T-helper 2 cell treated with Interferon-gamma antibody and Interleukin-4, amounts not matched to agents 5 μg/mL and 100 μg/mL, for 36 hours (primary cell): ENCODE measurements around the gene GOLGB1.
"Not testable (repeated sequence)": the region's sequence is repeated elsewhere in the genome, so short reads cannot be mapped to it uniquely, and the experiment has no call there.

Experiments used
- DNase-seq: peaks from one replicate; pipeline ENCODE4 v3.0.0; 2021; ENCODE audit warnings: low spot score
- H3K27ac Mint-ChIP-seq: one replicate; pipeline ENCODE4 v1.8.0; 2021; ENCODE audit warnings: mild to moderate bottlenecking, mixed read lengths
- H3K27me3 Mint-ChIP-seq: one replicate; pipeline ENCODE4 v1.8.0; 2021; ENCODE audit warnings: low read depth, mixed read lengths
- H3K36me3 Mint-ChIP-seq: one replicate; pipeline ENCODE4 v1.8.0; 2021; ENCODE audit warnings: low read depth, mixed read lengths
- H3K4me1 Mint-ChIP-seq: one replicate; pipeline ENCODE4 v1.8.0; 2021; ENCODE audit warnings: low read depth, mixed read lengths
- H3K4me3 Mint-ChIP-seq: one replicate; pipeline ENCODE4 v1.8.0; 2022; ENCODE audit warnings: mild to moderate bottlenecking, moderate library complexity, mixed read lengths
- H3K9me3 Mint-ChIP-seq: one replicate; pipeline ENCODE4 v1.8.0; 2021; ENCODE audit warnings: mixed read lengths

Gene GOLGB1

DNA sequence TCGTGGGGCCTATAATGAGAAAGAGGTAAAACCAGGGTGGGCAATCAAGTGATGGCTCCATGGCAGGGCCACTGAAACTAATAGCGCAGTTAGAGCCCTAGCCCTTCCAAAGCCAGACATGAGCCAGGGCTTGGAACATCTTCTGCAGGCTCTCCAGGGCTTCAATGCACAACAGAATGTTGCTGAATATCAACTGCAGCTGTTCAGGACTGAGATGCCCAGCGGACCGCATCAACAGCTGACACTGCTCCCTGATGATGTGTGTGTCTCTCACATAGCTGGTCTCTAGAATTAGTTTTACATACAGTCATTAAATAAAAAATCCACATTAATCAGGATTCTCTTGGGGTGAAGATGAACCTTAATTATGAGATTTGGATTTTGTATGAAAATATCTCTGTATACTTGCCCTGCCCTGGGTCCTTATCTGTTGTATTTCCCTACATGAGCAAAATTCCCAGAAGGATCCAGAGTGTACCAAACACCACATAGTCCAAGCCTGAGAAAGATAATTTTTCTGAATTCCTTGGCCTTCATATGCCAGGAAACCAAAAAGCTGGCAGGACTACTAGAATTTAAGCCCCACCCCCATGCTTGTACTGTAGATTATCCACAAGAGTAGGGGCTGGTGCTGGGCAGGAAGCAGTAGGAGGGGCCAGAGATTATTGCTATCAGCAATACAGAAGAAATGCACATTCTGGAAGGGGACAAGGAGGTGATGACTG is 7.7 kb upstream of the GOLGB1 start:
- peaks cover 38% of the 10 kb centered on the region for H3K27me3 Mint-ChIP-seq
- no peaks in the 10 kb centered on the region for H3K36me3 Mint-ChIP-seq
- H3K9me3 Mint-ChIP-seq = no peaks in the 10 kb centered on the region
- H3K4me1 Mint-ChIP-seq = no peaks in the 10 kb centered on the region
- DNase-seq = no peak
- H3K4me3 Mint-ChIP-seq = no peak overlapping the region
- no peak overlapping the region for H3K27ac Mint-ChIP-seq

DNA sequence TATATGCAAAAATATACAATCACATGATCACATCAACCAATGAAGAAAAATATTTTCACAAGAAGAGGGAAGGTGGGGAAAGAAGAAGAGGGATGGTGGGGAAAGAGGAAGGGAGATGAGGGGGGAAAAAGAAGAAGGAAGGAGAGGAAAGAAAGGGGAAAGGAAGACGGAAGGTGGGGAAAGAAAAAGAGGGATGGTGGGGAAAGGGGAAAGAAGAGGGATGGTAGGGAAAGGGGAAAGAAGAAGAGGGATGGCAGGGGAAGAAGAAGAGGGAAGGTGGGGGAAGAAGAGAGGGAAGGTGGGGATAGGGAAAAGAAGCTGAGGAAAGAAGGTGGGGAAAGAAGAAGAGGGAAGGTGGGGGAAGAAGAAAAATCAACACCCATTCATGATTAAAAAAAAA is 3.2 kb upstream of the GOLGB1 start:
- DNase-seq = no peak
- no peak overlapping the region for H3K4me3 Mint-ChIP-seq
- no peaks in the 10 kb centered on the region for H3K9me3 Mint-ChIP-seq
- no peak overlapping the region for H3K27ac Mint-ChIP-seq
- no peaks in the 10 kb centered on the region for H3K36me3 Mint-ChIP-seq
- peaks cover 33% of the 10 kb centered on the region for H3K27me3 Mint-ChIP-seq
- peaks cover 5% of the 10 kb centered on the region for H3K4me1 Mint-ChIP-seq

DNA sequence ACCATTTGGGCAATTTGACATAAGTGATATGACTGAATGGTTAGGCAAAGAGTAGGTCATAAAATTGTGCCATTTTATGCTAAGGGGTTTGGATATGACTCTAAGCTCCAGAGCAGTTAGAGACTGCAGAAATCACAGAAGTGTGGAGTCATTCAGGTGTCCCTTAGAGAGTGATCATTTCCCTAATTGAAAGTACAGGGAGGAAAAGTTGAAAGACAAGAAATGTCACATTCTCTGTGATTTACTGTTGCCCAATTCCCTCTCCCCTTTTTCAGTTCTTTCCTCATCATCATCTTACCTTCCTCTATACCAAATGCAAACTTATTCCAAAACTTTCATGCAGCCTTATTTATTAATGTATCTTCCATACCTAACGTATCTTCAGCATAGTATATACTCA is 2.7 kb upstream of the GOLGB1 start:
- Mint-ChIP-seq H3K27ac (no peak overlapping the region), H3K36me3 (no peaks in the 10 kb centered on the region), H3K4me1 (peaks cover 9% of the 10 kb centered on the region), H3K4me3 (no peak overlapping the region), H3K9me3 (no peaks in the 10 kb centered on the region), H3K27me3 (peaks cover 32% of the 10 kb centered on the region)
- DNase-seq = no peak

DNA sequence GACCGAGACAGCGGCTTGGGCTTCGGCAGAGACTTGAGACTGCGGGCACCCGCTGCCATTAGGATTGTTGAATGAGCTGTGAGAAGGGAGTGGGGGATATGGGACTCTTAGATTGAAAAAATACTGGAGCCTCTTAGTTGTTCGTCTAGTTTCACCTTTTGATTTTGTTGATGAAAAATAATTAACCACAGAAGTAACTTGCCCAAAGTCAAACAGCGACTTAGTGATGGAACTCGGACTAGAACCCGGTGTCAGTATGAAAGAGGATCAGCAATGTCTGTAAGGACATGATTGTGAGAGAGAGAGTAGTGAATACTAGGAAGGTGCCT is 510 bp upstream of the GOLGB1 start:
- Mint-ChIP-seq H3K27me3 (peaks cover 22% of the 10 kb centered on the region), H3K4me1 (peaks cover 9% of the 10 kb centered on the region), H3K27ac (no peak overlapping the region), H3K36me3 (no peaks in the 10 kb centered on the region), H3K9me3 (no peaks in the 10 kb centered on the region), H3K4me3 (no peak overlapping the region)
- no peak for DNase-seq

DNA sequence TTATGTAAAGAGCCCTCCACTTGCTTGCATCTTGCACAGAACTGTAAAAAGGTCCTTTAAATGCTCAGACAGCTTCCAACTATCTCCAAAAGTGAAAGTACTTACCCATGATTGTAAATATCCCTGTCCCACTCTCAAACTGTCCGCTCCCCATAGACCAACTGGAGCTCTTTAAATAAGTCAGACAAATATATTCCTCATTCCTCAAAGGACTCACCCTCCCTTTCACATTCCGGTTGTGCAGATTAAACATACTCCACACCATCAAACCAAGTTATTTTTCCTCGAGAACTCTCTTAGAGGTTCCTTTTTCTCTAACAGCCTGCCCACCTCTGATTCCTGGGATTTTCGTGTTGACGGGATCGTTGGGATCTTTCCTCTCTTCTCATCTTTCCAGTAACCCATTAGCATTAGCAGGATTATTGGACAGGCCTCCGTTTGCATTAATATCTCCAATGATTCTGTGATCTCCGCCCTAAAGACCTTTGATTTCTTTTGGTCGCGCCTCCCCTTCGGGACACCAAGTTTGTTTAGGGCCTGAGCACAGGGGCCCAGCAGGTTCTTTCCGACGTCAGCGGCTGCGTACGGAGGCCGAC is 763 bp downstream of the GOLGB1 start:
- peaks cover 15% of the 10 kb centered on the region for H3K27me3 Mint-ChIP-seq
- no peak overlapping the region for H3K27ac Mint-ChIP-seq
- H3K9me3 Mint-ChIP-seq = no peaks in the 10 kb centered on the region
- no peaks in the 10 kb centered on the region for H3K36me3 Mint-ChIP-seq
- H3K4me1 Mint-ChIP-seq = peaks cover 9% of the 10 kb centered on the region
- no peak overlapping the region for H3K4me3 Mint-ChIP-seq
- no peak for DNase-seq

DNA sequence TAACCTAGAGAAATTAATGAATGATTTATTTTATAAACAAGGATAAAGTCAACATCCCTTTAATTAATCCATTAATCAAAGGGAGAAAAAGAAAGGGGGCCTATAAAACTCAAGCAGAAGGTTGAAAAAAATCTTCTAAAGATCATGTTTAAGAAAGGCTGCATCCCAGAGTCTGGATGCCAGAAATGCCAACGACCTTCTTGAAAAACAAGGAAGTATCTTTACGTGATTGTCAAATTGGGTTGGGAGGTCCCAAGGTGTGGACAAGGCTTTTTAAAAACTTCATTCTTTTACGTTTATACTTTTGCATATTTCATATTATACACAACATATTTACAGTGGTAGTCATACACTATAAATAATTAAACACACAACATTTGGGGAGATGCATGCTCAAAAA is 1.6 kb downstream of the GOLGB1 start:
- Mint-ChIP-seq H3K4me3 (no peak overlapping the region), H3K4me1 (peaks cover 9% of the 10 kb centered on the region), H3K27ac (no peak overlapping the region), H3K36me3 (peaks cover 4% of the 10 kb centered on the region), H3K27me3 (peaks cover 13% of the 10 kb centered on the region), H3K9me3 (no peaks in the 10 kb centered on the region)
- DNase-seq = no peak

DNA sequence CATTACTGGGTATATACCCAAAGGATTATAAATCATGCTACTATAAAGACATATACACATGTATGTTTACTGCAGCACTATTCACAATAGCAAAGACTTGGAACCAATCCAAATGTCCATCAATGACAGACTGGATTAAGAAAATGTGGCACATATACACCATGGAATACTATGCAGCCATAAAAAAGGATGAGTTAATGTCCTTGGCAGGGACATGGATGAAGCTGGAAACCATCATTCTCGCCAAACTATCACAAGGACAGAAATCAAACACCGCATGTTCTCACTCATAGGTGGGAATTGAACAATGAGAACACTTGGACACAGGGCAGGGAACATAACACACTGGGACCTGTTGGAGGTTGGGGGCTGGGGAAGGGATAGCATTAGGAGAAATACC is 6.4 kb downstream of the GOLGB1 start:
- H3K27ac Mint-ChIP-seq, H3K4me3 Mint-ChIP-seq, H3K9me3 Mint-ChIP-seq, H3K27me3 Mint-ChIP-seq, DNase-seq: not testable (repeated sequence)
- Mint-ChIP-seq H3K36me3 (peaks cover 29% of the 10 kb centered on the region), H3K4me1 (peaks cover 11% of the 10 kb centered on the region)

DNA sequence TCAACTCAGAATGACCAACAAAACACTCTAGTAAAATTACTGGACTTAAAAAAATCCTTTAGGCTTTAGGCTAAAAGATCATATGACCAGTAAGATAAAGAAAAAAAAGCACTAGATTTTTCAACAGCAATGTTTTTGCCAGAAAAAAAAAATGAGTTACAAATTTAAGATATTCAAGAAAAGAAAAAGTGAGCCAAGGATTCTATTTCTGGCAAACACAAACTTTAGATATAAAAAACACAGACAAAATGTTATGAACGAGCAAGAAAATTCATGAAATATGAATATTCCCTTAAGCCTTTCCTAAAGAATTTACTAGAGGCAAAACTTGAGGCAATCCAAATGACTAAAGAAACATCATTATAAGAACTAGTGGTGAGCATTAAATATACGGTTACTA is 8.6 kb downstream of the GOLGB1 start:
- Mint-ChIP-seq H3K4me3 (no peak overlapping the region), H3K4me1 (peaks cover 12% of the 10 kb centered on the region), H3K27me3 (no peaks in the 10 kb centered on the region), H3K9me3 (no peaks in the 10 kb centered on the region), H3K27ac (no peak overlapping the region), H3K36me3 (peaks cover 33% of the 10 kb centered on the region)
- DNase-seq = no peak

DNA sequence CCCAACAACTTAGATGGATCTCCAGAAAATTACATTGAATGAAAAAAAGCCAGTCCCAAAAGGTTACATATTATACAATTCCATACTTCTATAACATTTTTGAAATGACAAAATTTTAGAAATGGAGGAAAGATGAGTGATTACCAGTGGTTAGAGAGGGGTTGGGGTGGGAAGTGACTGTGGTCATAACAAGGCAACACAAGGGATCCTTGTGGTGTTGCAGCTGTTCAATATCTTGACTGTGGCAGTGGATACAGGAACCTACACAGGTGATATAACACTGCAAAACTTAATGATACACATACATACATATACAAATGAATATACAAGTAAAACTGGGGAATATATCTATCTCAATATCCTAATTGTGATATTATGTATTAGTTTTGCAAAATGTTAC is 9.6 kb downstream of the GOLGB1 start:
- Mint-ChIP-seq H3K27me3 (no peaks in the 10 kb centered on the region), H3K4me3 (no peak overlapping the region), H3K36me3 (peaks cover 33% of the 10 kb centered on the region), H3K4me1 (peaks cover 20% of the 10 kb centered on the region), H3K27ac (no peak overlapping the region), H3K9me3 (no peaks in the 10 kb centered on the region)
- DNase-seq = no peak

DNA sequence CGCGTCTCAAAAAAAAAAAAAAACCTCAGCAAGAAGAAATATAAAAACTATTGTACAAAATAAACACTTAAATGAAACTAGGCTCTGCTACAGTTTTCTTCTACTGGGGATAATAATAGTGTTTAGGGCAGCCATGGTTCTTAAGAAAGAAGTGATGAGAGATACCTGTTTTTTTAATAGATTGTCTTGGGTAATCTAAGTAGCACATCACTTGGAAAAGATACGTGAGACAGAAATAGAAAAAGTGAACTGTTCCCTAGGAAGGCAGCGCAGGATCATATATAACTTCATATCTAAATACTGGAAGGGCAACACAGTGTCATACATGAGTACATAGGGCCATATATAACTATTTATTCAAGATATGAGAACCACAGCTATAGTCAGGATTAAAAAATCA is 11.9 kb downstream of the GOLGB1 start:
- Mint-ChIP-seq H3K36me3 (peaks cover 28% of the 10 kb centered on the region), H3K27ac (no peak overlapping the region), H3K9me3 (no peaks in the 10 kb centered on the region), H3K27me3 (no peaks in the 10 kb centered on the region), H3K4me3 (no peak overlapping the region), H3K4me1 (peaks cover 26% of the 10 kb centered on the region)
- no peak for DNase-seq

DNA sequence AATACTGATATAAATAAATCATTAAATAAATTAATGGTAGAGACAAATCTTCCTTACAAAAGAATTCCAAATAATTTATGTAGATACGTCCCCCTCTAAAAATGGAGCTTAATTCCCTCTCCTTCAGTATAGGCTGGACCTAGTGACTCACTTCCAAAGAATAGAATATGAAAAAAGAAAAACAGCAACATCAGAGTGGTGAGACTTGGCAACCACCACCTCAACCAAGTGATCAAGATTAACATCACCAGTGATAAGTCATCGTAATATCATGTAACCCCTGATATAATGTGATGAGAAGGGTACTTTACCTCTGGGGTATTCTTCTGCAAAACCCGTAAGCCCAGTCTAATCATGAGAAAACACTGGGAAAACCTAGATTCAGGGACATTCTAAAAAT is 13.4 kb downstream of the GOLGB1 start:
- no peaks in the 10 kb centered on the region for H3K27me3 Mint-ChIP-seq
- no peaks in the 10 kb centered on the region for H3K9me3 Mint-ChIP-seq
- H3K36me3 Mint-ChIP-seq = peaks cover 19% of the 10 kb centered on the region
- DNase-seq = no peak
- H3K27ac Mint-ChIP-seq = no peak overlapping the region
- peaks cover 26% of the 10 kb centered on the region for H3K4me1 Mint-ChIP-seq
- no peak overlapping the region for H3K4me3 Mint-ChIP-seq

DNA sequence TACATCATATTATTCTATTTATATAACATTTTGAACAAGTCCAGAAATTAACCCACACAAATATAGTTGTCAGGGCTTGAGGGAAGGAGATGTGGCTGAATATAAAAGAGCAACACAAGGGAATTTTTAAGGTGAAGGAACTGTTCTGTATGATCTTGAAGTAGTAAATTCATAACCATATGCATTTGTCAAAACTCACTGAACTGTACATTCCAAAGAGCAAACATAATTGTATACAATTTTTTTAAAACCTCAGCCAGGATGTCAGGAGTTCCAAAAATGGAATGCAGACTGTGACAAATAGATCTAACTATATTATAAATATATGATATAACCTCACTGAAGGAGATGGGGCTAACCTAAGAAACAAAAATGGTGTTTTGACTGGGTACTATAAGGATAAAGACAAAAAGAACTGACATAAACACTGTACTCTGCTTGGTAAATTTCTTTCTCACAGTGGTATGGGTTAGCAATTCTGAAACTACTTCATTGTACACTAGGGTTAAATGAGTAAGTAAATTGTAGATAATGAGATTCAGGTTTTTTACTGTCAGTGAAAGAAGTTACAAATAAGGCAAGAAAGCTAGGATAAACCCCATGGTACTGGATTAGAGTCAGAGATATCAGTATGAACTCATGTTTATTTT is 14.4 kb downstream of the GOLGB1 start:
- no peaks in the 10 kb centered on the region for H3K27me3 Mint-ChIP-seq
- DNase-seq = no peak
- peaks cover 18% of the 10 kb centered on the region for H3K36me3 Mint-ChIP-seq
- no peak overlapping the region for H3K4me3 Mint-ChIP-seq
- H3K9me3 Mint-ChIP-seq = no peaks in the 10 kb centered on the region
- H3K4me1 Mint-ChIP-seq = peaks cover 26% of the 10 kb centered on the region
- no peak overlapping the region for H3K27ac Mint-ChIP-seq

DNA sequence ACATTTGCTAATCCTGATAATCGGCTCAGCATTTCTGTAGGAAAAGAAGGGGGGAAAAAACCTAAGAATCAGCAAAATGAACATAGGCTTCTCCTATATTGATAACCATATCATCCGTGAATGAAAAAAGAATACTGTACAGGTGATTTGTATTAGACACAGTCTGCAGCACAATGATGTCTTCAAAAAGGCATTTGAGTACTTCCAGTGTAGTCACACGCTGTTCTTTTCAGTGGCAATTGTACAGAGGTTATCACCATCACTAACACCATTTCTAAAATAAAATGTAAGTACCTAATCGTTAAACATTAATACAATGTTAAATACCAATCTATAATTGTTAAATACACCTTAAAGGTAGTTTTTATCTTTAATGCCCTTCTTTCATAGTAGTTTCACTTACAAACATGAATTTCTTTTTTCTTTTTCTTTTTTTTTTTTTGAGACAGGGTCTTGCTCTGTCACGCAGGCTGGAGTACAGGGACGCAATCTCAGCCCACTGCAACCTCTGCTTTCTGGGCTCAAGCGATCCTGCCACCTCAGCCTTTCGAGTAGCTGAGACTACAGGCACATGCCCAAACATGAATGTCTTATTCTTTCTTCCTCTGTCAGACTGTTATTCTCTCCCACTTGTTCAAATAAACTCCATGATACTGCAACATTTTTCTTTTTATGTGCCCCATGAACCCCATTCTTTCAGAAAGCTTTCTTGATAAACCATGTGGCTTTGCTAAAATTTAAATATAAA is 18.4 kb downstream of the GOLGB1 start:
- peaks cover 26% of the 10 kb centered on the region for H3K36me3 Mint-ChIP-seq
- no peak for DNase-seq
- no peak overlapping the region for H3K4me3 Mint-ChIP-seq
- H3K27me3 Mint-ChIP-seq = no peaks in the 10 kb centered on the region
- H3K9me3 Mint-ChIP-seq = no peaks in the 10 kb centered on the region
- peaks cover 18% of the 10 kb centered on the region for H3K4me1 Mint-ChIP-seq
- H3K27ac Mint-ChIP-seq = no peak overlapping the region

DNA sequence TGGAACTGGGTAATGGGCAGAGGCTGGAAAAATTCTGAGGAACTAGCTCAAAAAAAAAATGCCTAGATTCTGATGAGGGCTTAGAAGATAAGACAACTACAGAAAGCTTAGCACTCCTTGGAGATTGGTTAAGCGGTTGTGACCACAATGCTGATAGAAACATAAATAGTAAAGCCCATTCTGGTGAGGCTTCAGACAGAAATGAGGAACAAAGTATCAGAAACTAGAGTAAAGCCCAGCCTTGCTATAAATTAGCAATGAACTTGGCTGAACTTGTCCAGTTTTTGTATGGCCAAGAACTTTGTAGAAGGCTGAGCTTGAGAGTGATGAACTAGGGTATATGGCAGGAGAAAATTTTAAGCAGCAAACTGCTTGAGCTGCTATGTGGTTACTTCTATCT is 25.4 kb downstream of the GOLGB1 start:
- Mint-ChIP-seq H3K4me1 (peaks cover 18% of the 10 kb centered on the region), H3K36me3 (peaks cover 71% of the 10 kb centered on the region), H3K9me3 (no peaks in the 10 kb centered on the region), H3K4me3 (no peak overlapping the region), H3K27me3 (no peaks in the 10 kb centered on the region), H3K27ac (no peak overlapping the region)
- no peak for DNase-seq
